ENCODE results near the gene PTPN14. TPM values are rescaled to one million over a fixed set of nuclear protein-coding genes. Genes with fewer than 3 reads are reported as not detected.

PTPN14 gene
- total RNA-seq, 1 donor from 2014 or later: 73.3 TPM

- DNase-seq: no peak
These were observed 189.8 kb downstream of the PTPN14 start for GRCh38 chr1:214361636-214362035.

GRCh38 chr1:214360525-214361164 is 190.8 kb downstream of the PTPN14 start:
- DNase-seq: no peak

GRCh38 chr1:214360116-214360515 is 191.3 kb downstream of the PTPN14 start:
- no peak for DNase-seq

- no peak for DNase-seq
These were observed 196.8 kb downstream of the PTPN14 start for GRCh38 chr1:214354440-214355148.

- no peak for DNase-seq
These were observed 198.6 kb downstream of the PTPN14 start for GRCh38 chr1:214352838-214353237.

GRCh38 chr1:214351551-214352277 is 199.7 kb downstream of the PTPN14 start:
- DNase-seq: no peak

- no peak for DNase-seq
These were observed 201.6 kb downstream of the PTPN14 start for GRCh38 chr1:214349781-214350180.

- DNase-seq: no peak
These were observed 202.4 kb downstream of the PTPN14 start for GRCh38 chr1:214349008-214349407.

- DNase-seq: no peak
These were observed 206.5 kb downstream of the PTPN14 start for GRCh38 chr1:214344897-214345296.

- DNase-seq: no peak
These were observed 208.9 kb downstream of the PTPN14 start for GRCh38 chr1:214342525-214342924.

- no peak for DNase-seq
These were observed 209.5 kb downstream of the PTPN14 start for GRCh38 chr1:214341932-214342331.

GRCh38 chr1:214341459-214341858 is 209.9 kb downstream of the PTPN14 start:
- DNase-seq: no peak

- DNase-seq: peak; percentile 49
These were observed 213.2 kb downstream of the PTPN14 start for GRCh38 chr1:214338212-214338611.

- peak; percentile 54 for DNase-seq
These were observed 213.9 kb downstream of the PTPN14 start for GRCh38 chr1:214337511-214337910.

GRCh38 chr1:214337015-214337414 is 214.4 kb downstream of the PTPN14 start:
- DNase-seq: no peak

- DNase-seq: no peak
These were observed 215.8 kb downstream of the PTPN14 start for GRCh38 chr1:214335567-214335966.

- peak; percentile 71 for DNase-seq
These were observed 218.2 kb downstream of the PTPN14 start for GRCh38 chr1:214332946-214333798.

GRCh38 chr1:214331827-214332423 is 219.5 kb downstream of the PTPN14 start:
- DNase-seq: peak; percentile 65

GRCh38 chr1:214331180-214331579 is 220.2 kb downstream of the PTPN14 start:
- DNase-seq: no peak

GRCh38 chr1:214330715-214331114 is 220.7 kb downstream of the PTPN14 start:
- DNase-seq: no peak

GRCh38 chr1:214330222-214330621 is 221.2 kb downstream of the PTPN14 start:
- DNase-seq: no peak

Data from dermis blood vessel endothelial cell (primary cell).